Activated CD4-positive, alpha-beta T cell treated with anti-CD3 and anti-CD28 coated beads, Interleukin-2, amount 50 U/mL, for 48 hours (primary cell): ENCODE measurements around the gene PRR20D.
"Not testable (repeated sequence)": the region's sequence is repeated elsewhere in the genome, so short reads cannot be mapped to it uniquely, and the experiment has no call there.

Experiments used
- DNase-seq, 2 experiments: peaks; one replicate each; pipeline ENCODE4 v3.0.0-alpha.2; 2020

Gene PRR20D

DNA sequence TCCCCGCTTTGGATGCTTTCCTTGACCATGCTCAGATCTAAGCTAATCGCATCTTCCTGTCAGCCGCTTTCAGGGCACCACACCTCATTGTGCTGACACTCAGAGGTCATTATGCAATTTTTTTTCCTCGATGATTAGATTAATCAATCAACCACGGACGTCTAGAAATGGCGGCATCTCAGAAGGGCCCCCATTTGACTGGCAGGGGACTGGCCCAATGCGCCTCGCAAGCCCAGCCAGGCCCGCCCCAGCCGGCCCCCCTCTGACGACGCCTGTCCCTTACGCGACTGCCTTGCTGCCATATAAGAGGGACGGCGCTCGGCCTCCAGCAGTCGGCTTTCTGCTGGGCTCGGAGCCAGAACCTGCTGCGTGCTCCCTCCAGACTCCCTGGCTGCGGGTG, at the start of gene PRR20D:
PRR20D (plus strand) TSS at position 301 of the 400 bp plus-strand sequence. CDS start 387 bp downstream, outside the sequence.
- DNase-seq, result not testable (repeated sequence)

DNA sequence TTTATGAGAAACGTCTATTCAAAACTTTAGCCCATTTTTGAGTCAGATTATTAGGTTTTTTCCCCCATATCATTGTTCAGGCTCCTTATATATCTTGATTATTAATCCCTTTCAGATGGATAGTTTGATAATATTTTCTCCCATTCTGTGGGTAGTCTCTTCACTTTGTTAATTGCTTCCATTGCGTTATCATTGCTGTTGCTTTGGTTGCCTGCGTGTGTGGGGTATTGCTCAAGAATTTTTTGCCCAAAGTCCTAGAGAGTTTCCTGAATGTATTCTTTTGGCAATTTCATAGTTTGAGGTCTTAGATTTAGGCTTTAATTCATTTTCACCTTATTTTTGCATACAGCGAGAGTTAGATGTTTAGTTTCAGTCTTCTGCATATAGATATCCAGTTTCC, 45.5 kb upstream of the PRR20D start:
- DNase-seq, result no peak

DNA sequence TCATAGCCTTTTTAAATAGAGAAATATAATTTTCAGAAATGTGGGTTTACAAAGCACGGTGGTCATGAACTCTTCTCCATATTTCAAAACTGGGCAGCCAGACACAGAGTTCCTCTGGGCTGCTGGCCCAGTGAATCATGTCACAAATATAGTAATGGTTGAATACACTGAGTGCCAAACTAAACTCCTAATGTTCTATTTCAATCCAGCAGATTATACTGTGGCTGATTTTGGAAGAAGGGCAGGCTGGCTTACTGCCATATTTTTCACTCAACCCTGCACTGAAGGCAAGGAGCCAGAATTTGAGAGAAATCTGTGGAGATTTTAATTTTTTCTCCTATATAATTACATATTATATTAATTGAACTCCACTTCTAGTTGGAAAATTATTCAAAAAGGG, 36.8 kb upstream of the PRR20D start:
- DNase-seq, result no peak

DNA sequence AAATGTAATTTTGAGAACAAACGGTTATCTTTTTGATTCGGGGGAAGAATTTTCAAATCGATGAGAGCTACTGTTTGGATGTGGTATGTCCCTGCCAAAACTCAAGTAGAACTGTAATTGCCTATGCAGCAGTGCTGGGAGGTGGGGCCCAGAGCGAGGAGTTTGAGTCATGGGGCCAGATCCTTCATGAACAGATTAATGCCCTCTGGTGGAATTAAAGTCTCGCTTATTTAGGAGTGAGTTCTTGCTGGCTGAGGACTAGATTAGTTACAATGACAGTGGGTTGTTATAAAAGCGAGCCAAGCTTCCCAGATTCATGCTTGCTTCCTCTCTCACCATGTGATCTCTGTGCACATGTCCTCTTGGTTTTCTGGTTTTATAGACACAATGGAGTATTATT, 31.5 kb upstream of the PRR20D start:
- no peak for DNase-seq

DNA sequence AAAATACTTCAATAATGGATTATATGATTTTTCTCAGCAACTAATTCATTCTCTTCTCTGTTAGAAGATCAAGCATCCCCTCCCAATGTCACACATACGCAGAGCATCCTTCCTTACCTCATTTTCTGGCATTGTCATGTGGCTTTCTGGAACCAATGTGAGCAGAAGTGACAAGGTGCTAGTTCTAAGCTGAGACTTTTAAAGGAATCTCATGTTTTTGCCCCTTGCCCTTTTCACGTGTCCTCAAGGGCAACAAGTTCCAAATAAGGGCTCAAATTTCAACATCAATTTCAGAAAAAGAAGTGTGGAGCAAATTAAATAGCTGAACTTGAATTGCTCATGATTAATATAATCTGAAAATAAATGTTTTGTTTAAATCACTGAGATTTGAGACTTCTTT, 24.3 kb upstream of the PRR20D start:
- DNase-seq, result no peak

DNA sequence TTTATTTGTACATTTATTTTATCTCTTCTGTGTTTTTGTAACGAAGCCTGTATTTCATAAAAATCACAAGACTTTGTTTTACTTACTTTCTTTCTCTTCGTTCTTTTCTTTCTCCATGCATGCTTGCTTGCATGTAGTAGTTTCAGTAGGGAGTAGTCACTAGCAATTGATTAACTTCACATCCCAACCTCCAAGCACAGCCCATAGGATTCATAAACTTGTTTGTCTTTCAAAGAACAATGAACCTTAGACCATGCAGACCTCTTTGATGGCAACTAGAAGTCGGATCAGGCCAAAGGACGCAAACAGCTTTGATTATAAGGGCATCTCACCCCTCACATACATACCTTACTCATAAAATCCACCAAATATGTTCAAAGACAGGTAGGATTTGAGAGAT, 22.8 kb upstream of the PRR20D start:
- DNase-seq, result no peak

DNA sequence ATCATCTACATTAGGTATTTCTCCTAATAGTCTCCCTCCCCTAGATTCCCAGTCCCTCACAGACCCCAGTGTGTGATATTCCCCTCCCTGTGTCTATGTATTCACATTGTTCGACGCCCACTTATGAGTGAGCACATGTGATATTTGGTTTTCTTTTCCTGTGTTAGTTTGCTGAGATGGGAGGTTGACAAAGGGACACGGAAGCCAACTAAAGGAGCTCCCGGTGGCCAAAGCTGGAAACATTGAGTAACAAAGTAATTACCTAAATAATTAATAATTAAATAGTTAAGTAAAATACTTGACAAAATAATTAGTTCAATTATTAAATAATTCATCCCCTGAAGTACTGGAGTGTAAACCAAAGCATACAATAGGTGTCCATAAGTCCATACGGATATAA, 21.4 kb upstream of the PRR20D start:
- no peak for DNase-seq

DNA sequence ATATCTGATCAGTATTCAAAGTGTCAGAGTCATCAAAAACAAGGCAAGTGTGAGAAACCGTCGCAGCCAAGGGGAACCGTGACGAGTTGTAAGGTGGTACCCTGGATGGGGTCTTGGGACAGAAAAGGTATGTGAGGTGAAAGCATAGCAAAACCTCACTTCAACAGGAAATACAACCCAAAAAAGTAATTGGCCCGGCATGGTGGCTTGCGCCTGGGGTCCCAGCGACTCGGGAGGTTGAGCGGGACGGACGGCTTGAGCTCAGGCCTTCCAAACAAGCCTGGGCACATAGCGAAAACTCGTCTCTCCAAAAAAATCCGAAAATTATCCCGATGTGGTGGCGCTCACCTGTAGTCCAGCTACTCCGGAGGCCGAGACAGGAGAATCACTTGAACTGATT, 20.7 kb upstream of the PRR20D start:
- not testable (repeated sequence) for DNase-seq

DNA sequence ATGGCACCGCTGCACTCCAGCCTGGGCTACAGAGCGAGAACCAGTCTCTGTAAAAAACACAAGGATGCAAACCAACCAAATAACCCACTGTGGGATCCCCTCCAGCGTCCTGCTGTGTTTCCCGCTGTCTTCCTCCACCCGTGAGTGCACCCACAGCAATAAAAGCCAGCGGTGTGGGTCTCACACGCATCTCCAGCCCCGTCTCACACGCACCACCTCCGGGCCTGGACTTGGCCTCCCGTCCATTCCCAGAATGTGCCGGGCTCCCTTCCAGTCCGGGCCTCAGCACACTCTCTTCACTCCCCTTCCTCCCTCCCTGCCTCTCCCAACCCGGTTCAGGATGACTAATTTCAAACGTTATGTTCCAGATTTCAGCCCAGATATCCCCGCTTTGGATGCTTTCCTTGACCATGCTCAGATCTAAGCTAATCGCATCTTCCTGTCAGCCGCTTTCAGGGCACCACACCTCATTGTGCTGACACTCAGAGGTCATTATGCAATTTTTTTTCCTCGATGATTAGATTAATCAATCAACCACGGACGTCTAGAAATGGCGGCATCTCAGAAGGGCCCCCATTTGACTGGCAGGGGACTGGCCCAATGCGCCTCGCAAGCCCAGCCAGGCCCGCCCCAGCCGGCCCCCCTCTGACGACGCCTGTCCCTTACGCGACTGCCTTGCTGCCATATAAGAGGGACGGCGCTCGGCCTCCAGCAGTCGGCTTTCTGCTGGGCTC, 20.0 kb upstream of the PRR20D start, which contains the start of gene PRR20A:
PRR20A (plus strand) TSS at position 684 of the 734 bp plus-strand sequence. CDS start 387 bp downstream, outside the sequence.
- not testable (repeated sequence) for DNase-seq

DNA sequence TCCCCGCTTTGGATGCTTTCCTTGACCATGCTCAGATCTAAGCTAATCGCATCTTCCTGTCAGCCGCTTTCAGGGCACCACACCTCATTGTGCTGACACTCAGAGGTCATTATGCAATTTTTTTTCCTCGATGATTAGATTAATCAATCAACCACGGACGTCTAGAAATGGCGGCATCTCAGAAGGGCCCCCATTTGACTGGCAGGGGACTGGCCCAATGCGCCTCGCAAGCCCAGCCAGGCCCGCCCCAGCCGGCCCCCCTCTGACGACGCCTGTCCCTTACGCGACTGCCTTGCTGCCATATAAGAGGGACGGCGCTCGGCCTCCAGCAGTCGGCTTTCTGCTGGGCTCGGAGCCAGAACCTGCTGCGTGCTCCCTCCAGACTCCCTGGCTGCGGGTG, 13.2 kb upstream of the PRR20D start, which contains the start of gene PRR20B:
PRR20B (plus strand) TSS at position 301 of the 400 bp plus-strand sequence. CDS start 387 bp downstream, outside the sequence.
- not testable (repeated sequence) for DNase-seq

DNA sequence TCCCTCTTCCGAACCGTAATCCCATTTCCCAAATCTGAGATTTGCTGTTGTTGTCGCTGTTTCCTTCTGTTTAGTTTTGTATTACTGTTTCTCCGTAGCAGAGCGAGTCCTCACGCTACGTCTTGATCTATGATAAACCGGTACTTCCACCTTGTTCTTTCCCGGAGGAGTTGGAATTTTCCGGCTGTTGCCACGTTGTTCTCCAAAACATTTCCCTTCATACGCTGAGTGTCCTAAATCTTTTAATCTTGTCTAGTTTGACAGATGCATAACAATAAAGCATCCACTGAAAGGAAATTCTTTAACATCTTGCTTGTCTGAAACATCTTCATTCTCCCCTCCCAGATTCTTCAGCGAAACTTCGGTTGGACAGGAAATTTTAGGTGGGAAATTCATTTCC, 12.3 kb upstream of the PRR20D start:
- not testable (repeated sequence) for DNase-seq

DNA sequence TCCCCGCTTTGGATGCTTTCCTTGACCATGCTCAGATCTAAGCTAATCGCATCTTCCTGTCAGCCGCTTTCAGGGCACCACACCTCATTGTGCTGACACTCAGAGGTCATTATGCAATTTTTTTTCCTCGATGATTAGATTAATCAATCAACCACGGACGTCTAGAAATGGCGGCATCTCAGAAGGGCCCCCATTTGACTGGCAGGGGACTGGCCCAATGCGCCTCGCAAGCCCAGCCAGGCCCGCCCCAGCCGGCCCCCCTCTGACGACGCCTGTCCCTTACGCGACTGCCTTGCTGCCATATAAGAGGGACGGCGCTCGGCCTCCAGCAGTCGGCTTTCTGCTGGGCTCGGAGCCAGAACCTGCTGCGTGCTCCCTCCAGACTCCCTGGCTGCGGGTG, 6.7 kb upstream of the PRR20D start, which contains the start of gene PRR20C:
PRR20C (plus strand) TSS at position 301 of the 400 bp plus-strand sequence. CDS start 387 bp downstream, outside the sequence.
- not testable (repeated sequence) for DNase-seq

DNA sequence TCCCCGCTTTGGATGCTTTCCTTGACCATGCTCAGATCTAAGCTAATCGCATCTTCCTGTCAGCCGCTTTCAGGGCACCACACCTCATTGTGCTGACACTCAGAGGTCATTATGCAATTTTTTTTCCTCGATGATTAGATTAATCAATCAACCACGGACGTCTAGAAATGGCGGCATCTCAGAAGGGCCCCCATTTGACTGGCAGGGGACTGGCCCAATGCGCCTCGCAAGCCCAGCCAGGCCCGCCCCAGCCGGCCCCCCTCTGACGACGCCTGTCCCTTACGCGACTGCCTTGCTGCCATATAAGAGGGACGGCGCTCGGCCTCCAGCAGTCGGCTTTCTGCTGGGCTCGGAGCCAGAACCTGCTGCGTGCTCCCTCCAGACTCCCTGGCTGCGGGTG, 6.5 kb downstream of the PRR20D start, which contains the start of gene PRR20E:
PRR20E (plus strand) TSS at position 301 of the 400 bp plus-strand sequence. CDS start 387 bp downstream, outside the sequence.
- DNase-seq, result not testable (repeated sequence)

DNA sequence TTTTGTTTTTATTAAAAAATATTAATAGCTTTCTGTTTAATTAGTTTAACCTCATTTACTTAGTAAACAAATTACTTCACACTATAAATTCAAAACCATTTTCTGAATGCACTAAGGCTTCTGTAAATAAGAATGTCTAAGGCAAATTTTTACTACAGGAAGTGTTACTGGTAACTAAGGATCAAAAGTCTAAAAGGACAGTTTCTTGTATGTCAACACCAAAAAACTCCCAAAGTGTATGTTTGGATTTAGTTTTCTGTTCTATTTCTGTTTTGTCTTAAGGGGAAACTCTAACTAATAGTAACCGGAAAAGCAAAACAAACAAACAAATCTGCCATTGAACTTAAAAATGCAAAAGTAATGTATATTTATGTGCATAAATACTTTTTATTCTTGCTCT, 31.2 kb downstream of the PRR20D start:
- DNase-seq, result no peak

DNA sequence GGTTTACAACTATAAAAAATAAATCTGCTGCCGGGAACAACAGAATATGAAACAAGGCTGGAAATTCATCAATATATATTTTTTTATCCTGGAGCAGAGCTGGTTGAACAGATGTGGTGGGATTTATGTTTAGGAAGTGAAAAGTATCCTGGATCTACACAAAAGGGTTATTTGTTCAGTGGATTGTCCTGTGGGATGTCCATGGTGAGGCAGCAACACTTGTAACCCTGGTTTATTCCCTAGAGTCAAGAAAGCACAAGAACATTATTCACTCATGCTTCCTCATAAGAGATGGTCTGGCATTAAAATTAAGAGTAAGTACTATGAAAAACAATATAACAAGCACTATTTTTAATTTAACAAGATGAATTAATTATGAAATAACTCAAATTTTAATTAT, 52.6 kb downstream of the PRR20D start:
- DNase-seq, result no peak
